Measurements from ENCODE around the gene CD22.
A peak's percentile ranks its signal among the peaks of the same experiment; 100 is the strongest.

The CD22 gene

GRCh38 chr19:35353635-35354034 lies 24.6 kb downstream of the CD22 start:
- Histone ChIP-seq H3K79me2 (ENCODE audit: control insufficient read depth, insufficient read depth, low read length, poor library complexity) (no peaks in the 10 kb centered on the region), H3K4me3 (ENCODE audit: low read depth, low read length) (no peak overlapping the region), H3K9ac (ENCODE audit: low read length) (no peak overlapping the region), H2BK5ac (ENCODE audit: low read depth, low read length, poor library complexity) (no peak overlapping the region), H4K8ac (ENCODE audit: low read depth, low read length) (no peak overlapping the region), H2AFZ (ENCODE audit: insufficient read depth, low read length, poor library complexity) (no peak overlapping the region), H3K14ac (ENCODE audit: low read length) (no peak overlapping the region), H3K36me3 (ENCODE audit: control insufficient read depth in 1 of 2, insufficient read depth in 2 of 2, low read length in 2 of 2) (no peaks in the 10 kb centered on the region), H4K91ac (ENCODE audit: low read depth, low read length) (no peak overlapping the region), H2BK120ac (ENCODE audit: insufficient read depth, low read length, poor library complexity) (no peak overlapping the region), H2AK5ac (ENCODE audit: low read length) (no peak overlapping the region), H2BK12ac (ENCODE audit: low read length) (no peak overlapping the region), H3K27ac (ENCODE audit: low read depth, low read length) (no peak overlapping the region), H3K4ac (ENCODE audit: low read depth, low read length) (no peak overlapping the region), H3K4me1 (ENCODE audit: control insufficient read depth in 1 of 2, insufficient read depth in 2 of 2, low read length in 2 of 2) (no peaks in the 10 kb centered on the region), H3K23ac (ENCODE audit: low read length) (no peak overlapping the region), H3K79me1 (ENCODE audit: low read length) (no peaks in the 10 kb centered on the region), H3K4me2 (ENCODE audit: low read length) (no peak overlapping the region), H3K9me3 (ENCODE audit: insufficient read depth, low read depth, low read length) (no peaks in the 10 kb centered on the region), H3K27me3 (ENCODE audit: insufficient read depth, low read length) (no peaks in the 10 kb centered on the region), H4K12ac (ENCODE audit: low read depth, low read length) (no peak overlapping the region), H3K18ac (ENCODE audit: low read length) (no peak overlapping the region)
- no peak for DNase-seq
- WGBS (ENCODE audit: extremely low coverage, insufficient coverage, insufficient read length), result no CpG with 5 or more reads among the region's 9 CpGs

GRCh38 chr19:35354898-35355297 lies 25.9 kb downstream of the CD22 start:
- no peak overlapping the region for H3K4me2 ChIP-seq (ENCODE audit: low read length)
- WGBS (ENCODE audit: extremely low coverage, insufficient coverage, insufficient read length), result no CpG with 5 or more reads among the region's 8 CpGs
- H3K27me3 ChIP-seq (ENCODE audit: insufficient read depth, low read length), result no peaks in the 10 kb centered on the region
- H3K4ac ChIP-seq (ENCODE audit: low read depth, low read length), result no peak overlapping the region
- no peak overlapping the region for H3K4me3 ChIP-seq (ENCODE audit: low read depth, low read length)
- H3K23ac ChIP-seq (ENCODE audit: low read length), result no peak overlapping the region
- DNase-seq, result no peak
- no peak overlapping the region for H2AFZ ChIP-seq (ENCODE audit: insufficient read depth, low read length, poor library complexity)
- H2BK12ac ChIP-seq (ENCODE audit: low read length), result no peak overlapping the region
- H3K18ac ChIP-seq (ENCODE audit: low read length), result no peak overlapping the region
- no peak overlapping the region for H2AK5ac ChIP-seq (ENCODE audit: low read length)
- H2BK120ac ChIP-seq (ENCODE audit: insufficient read depth, low read length, poor library complexity), result no peak overlapping the region
- H3K79me2 ChIP-seq (ENCODE audit: control insufficient read depth, insufficient read depth, low read length, poor library complexity), result no peaks in the 10 kb centered on the region
- no peaks in the 10 kb centered on the region for H3K4me1 ChIP-seq (ENCODE audit: control insufficient read depth in 1 of 2, insufficient read depth in 2 of 2, low read length in 2 of 2)
- H4K12ac ChIP-seq (ENCODE audit: low read depth, low read length), result no peak overlapping the region
- no peak overlapping the region for H3K9ac ChIP-seq (ENCODE audit: low read length)
- no peak overlapping the region for H4K91ac ChIP-seq (ENCODE audit: low read depth, low read length)
- H3K79me1 ChIP-seq (ENCODE audit: low read length), result no peaks in the 10 kb centered on the region
- H3K14ac ChIP-seq (ENCODE audit: low read length), result no peak overlapping the region
- no peak overlapping the region for H2BK5ac ChIP-seq (ENCODE audit: low read depth, low read length, poor library complexity)
- H4K8ac ChIP-seq (ENCODE audit: low read depth, low read length), result no peak overlapping the region
- H3K9me3 ChIP-seq (ENCODE audit: insufficient read depth, low read depth, low read length), result no peaks in the 10 kb centered on the region
- H3K27ac ChIP-seq (ENCODE audit: low read depth, low read length), result no peak overlapping the region
- H3K36me3 ChIP-seq (ENCODE audit: control insufficient read depth in 1 of 2, insufficient read depth in 2 of 2, low read length in 2 of 2), result no peaks in the 10 kb centered on the region

DNA sequence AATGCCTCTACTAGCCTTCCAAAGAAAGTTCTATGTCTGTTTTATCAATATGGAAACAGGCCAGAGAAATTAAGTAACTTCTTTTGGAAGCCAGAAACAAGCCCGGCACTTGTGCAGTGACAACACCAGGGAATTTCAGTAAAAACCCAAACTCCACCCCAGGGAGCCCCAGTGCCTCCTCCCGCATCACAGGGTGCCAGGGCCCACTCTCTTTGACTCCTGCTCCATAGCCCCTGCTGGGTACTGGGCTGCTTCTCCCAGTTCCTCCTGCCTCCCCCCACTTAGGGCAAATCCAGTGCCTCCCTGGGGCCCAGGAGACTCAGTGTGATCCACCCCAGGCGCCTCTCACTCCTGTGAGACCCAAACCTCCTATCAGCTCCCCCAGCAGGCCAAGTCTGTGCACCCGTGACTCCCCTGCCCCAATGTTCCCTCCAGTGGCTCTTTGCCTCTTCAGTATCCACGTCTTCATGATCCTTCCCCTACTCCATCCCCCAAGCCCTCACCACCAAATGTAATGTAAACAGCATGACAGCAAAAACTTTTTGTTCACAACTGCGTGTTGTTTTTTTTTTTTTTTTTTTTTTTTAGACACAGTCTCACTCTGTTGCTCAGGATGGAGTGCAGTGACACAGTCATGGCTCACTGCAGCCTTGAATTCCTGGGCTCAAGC lies 26.9 kb downstream of the CD22 start:
- no peaks in the 10 kb centered on the region for H3K79me1 ChIP-seq (ENCODE audit: low read length)
- no peak overlapping the region for H4K91ac ChIP-seq (ENCODE audit: low read depth, low read length)
- H3K4me2 ChIP-seq (ENCODE audit: low read length), result no peak overlapping the region
- no peak overlapping the region for H2AFZ ChIP-seq (ENCODE audit: insufficient read depth, low read length, poor library complexity)
- no peak for DNase-seq
- no peak overlapping the region for H2BK5ac ChIP-seq (ENCODE audit: low read depth, low read length, poor library complexity)
- H2AK5ac ChIP-seq (ENCODE audit: low read length), result no peak overlapping the region
- H3K27me3 ChIP-seq (ENCODE audit: insufficient read depth, low read length), result no peaks in the 10 kb centered on the region
- no peak overlapping the region for H3K4me3 ChIP-seq (ENCODE audit: low read depth, low read length)
- H3K18ac ChIP-seq (ENCODE audit: low read length), result no peak overlapping the region
- no peak overlapping the region for H4K12ac ChIP-seq (ENCODE audit: low read depth, low read length)
- no peak overlapping the region for H3K9ac ChIP-seq (ENCODE audit: low read length)
- no peak overlapping the region for H3K14ac ChIP-seq (ENCODE audit: low read length)
- no peak overlapping the region for H2BK12ac ChIP-seq (ENCODE audit: low read length)
- no CpG with 5 or more reads among the region's 6 CpGs for WGBS (ENCODE audit: extremely low coverage, insufficient coverage, insufficient read length)
- no peak overlapping the region for H2BK120ac ChIP-seq (ENCODE audit: insufficient read depth, low read length, poor library complexity)
- H3K4me1 ChIP-seq (ENCODE audit: control insufficient read depth in 1 of 2, insufficient read depth in 2 of 2, low read length in 2 of 2), result no peaks in the 10 kb centered on the region
- H3K23ac ChIP-seq (ENCODE audit: low read length), result no peak overlapping the region
- no peak overlapping the region for H3K27ac ChIP-seq (ENCODE audit: low read depth, low read length)
- no peak overlapping the region for H3K4ac ChIP-seq (ENCODE audit: low read depth, low read length)
- no peaks in the 10 kb centered on the region for H3K36me3 ChIP-seq (ENCODE audit: control insufficient read depth in 1 of 2, insufficient read depth in 2 of 2, low read length in 2 of 2)
- H4K8ac ChIP-seq (ENCODE audit: low read depth, low read length), result no peak overlapping the region
- H3K9me3 ChIP-seq (ENCODE audit: insufficient read depth, low read depth, low read length), result no peaks in the 10 kb centered on the region
- H3K79me2 ChIP-seq (ENCODE audit: control insufficient read depth, insufficient read depth, low read length, poor library complexity), result no peaks in the 10 kb centered on the region

DNA sequence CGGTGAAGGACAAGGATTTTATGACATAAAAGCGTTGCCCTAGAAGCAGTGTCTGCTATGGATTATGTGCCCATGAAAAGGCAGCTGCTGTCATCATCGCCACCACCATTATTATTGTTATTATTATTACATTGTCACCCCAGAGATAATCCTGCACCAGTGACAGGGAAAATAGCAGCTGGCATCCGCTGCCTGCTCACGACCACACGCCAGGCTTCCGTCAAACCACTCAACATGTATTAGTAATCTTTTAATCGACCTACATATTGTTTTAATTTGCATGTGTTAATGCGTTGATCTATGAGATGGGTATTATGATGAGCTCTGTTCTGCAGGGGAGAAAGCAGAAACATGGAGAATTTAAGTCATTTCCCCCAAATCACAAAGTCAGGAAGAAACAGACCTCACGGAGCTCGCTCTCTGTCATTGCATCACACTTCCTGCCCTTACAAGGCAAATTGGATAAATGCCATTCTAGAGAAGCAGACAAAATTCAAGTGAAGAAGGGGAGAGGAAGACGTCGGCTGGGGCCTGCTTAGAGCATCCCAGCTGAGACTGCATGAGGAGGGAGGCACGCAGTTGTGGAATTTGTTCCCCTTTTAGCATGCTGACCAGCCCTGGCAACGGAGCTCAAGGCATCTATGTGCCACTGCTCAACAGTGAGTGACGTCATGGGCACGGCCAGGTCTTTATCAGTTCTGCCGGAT lies 29.0 kb downstream of the CD22 start, which contains the start of gene FFAR3:
Gene FFAR3, plus strand, starts transcription at position 594 of the 707 bp plus-strand sequence. CDS start 431 bp downstream, outside the sequence.
- Histone ChIP-seq H3K27ac (ENCODE audit: low read depth, low read length) (no peak within 1 kb of the TSS), H2AK5ac (ENCODE audit: low read length) (no peak within 1 kb of the TSS), H3K79me2 (ENCODE audit: control insufficient read depth, insufficient read depth, low read length, poor library complexity) (no peaks in the 10 kb centered on the region), H3K4ac (ENCODE audit: low read depth, low read length) (no peak within 1 kb of the TSS), H4K91ac (ENCODE audit: low read depth, low read length) (no peak within 1 kb of the TSS), H3K9me3 (ENCODE audit: insufficient read depth, low read depth, low read length) (no peaks in the 10 kb centered on the region), H3K79me1 (ENCODE audit: low read length) (no peaks in the 10 kb centered on the region), H4K8ac (ENCODE audit: low read depth, low read length) (no peak within 1 kb of the TSS), H2BK12ac (ENCODE audit: low read length) (no peak within 1 kb of the TSS), H3K18ac (ENCODE audit: low read length) (no peak within 1 kb of the TSS), H3K4me3 (ENCODE audit: low read depth, low read length) (no peak within 1 kb of the TSS), H3K4me1 (ENCODE audit: control insufficient read depth in 1 of 2, insufficient read depth in 2 of 2, low read length in 2 of 2) (no peaks in the 10 kb centered on the region), H3K9ac (ENCODE audit: low read length) (no peak within 1 kb of the TSS), H2AFZ (ENCODE audit: insufficient read depth, low read length, poor library complexity) (no peak within 1 kb of the TSS), H3K4me2 (ENCODE audit: low read length) (no peak within 1 kb of the TSS), H3K27me3 (ENCODE audit: insufficient read depth, low read length) (no peaks in the 10 kb centered on the region), H3K36me3 (ENCODE audit: control insufficient read depth in 1 of 2, insufficient read depth in 2 of 2, low read length in 2 of 2) (no peaks in the 10 kb centered on the region), H4K12ac (ENCODE audit: low read depth, low read length) (no peak within 1 kb of the TSS), H2BK120ac (ENCODE audit: insufficient read depth, low read length, poor library complexity) (no peak within 1 kb of the TSS), H3K14ac (ENCODE audit: low read length) (no peak within 1 kb of the TSS), H3K23ac (ENCODE audit: low read length) (no peak within 1 kb of the TSS), H2BK5ac (ENCODE audit: low read depth, low read length, poor library complexity) (no peak within 1 kb of the TSS)
- DNase-seq, result peak in 1 of 2 donors; percentile 17
- WGBS (ENCODE audit: extremely low coverage, insufficient coverage, insufficient read length), result no CpG with 5 or more reads among the region's 18 CpGs
